GM18502 (cell line): Measurements from ENCODE around the gene OXSR1.
"Not testable (repeated sequence)": the region's sequence is repeated elsewhere in the genome, so short reads cannot be mapped to it uniquely, and the experiment has no call there.

Experiments
- ATAC-seq: cut with Tn5 transposase; IDR thresholded peaks from one replicate; pipeline ENCODE4 v1.9.1; 2021; ENCODE audit warnings: mild to moderate bottlenecking; ENCODE audit not compliant: unreplicated experiment, poor library complexity

OXSR1 gene

GRCh38 chr3:38141173-38141951, 24.0 kb upstream of the OXSR1 start:
- ATAC-seq, result no peak

- no peak for ATAC-seq
Observed at GRCh38 chr3:38141952-38142273, 23.4 kb upstream of the OXSR1 start.

- ATAC-seq, result no peak
Observed at GRCh38 chr3:38142959-38143358, 22.4 kb upstream of the OXSR1 start.

- no peak for ATAC-seq
Observed at GRCh38 chr3:38143511-38143910, 21.8 kb upstream of the OXSR1 start.

- no peak for ATAC-seq
Observed at GRCh38 chr3:38146504-38146903, 18.8 kb upstream of the OXSR1 start.

- ATAC-seq, result no peak
Observed at GRCh38 chr3:38147421-38147820, 17.9 kb upstream of the OXSR1 start.

GRCh38 chr3:38148311-38148882, 16.9 kb upstream of the OXSR1 start:
- ATAC-seq, result no peak

GRCh38 chr3:38149708-38150107, 15.6 kb upstream of the OXSR1 start:
- ATAC-seq, result peak; percentile 40

- no peak for ATAC-seq
Observed at GRCh38 chr3:38150780-38151528, 14.4 kb upstream of the OXSR1 start.

- ATAC-seq, result no peak
Observed at GRCh38 chr3:38151667-38152265, 13.6 kb upstream of the OXSR1 start.

GRCh38 chr3:38152609-38153008, 12.7 kb upstream of the OXSR1 start:
- ATAC-seq, result no peak

GRCh38 chr3:38153221-38153620, 12.1 kb upstream of the OXSR1 start:
- ATAC-seq, result no peak

- no peak for ATAC-seq
Observed at GRCh38 chr3:38154033-38154494, 11.3 kb upstream of the OXSR1 start.

- no peak for ATAC-seq
Observed at GRCh38 chr3:38154625-38155255, 10.6 kb upstream of the OXSR1 start.

GRCh38 chr3:38155825-38156224, 9.5 kb upstream of the OXSR1 start:
- ATAC-seq, result no peak

GRCh38 chr3:38157117-38157516, 8.2 kb upstream of the OXSR1 start:
- ATAC-seq, result no peak

GRCh38 chr3:38157595-38157994, 7.7 kb upstream of the OXSR1 start:
- no peak for ATAC-seq

GRCh38 chr3:38158472-38158871, 6.9 kb upstream of the OXSR1 start:
- no peak for ATAC-seq

GRCh38 chr3:38160704-38161103, 4.6 kb upstream of the OXSR1 start:
- ATAC-seq, result not testable (repeated sequence)

GRCh38 chr3:38163117-38163840, 2.1 kb upstream of the OXSR1 start:
- no peak for ATAC-seq
